K562 (cell line): ENCODE results near the gene LHX5. TPM values are rescaled to one million over a fixed set of nuclear protein-coding genes. Genes with fewer than 3 reads are reported as not detected.

ENCODE experiments used
- ATAC-seq: fragments of 200-7000 bp; cut with Tn5 transposase; 3 replicates; pipeline ENCODE4 v1.9.1; 2020; ENCODE audit warnings: moderate library complexity
- BruUV-seq: library from RNA; stranded (reverse); fragments of 400-500 nt; replicated peaks from 2 replicates; lab custom pipeline; 2021; lab: Mats Ljungman, UMichigan
- CTCF ChIA-PET: fragments of 300-600 bp; formaldehyde crosslinking; extraction: SDS; loops from one replicate; lab custom pipeline; 2021; ENCODE audit warnings: low intra/inter-chr PET ratio; lab: Yijun Ruan, JAX
- POLR2A ChIA-PET: fragments of 300-600, 350-650 bp; sonication (Branson Sonifier 250); formaldehyde crosslinking; extraction: SDS; loops from one replicate; lab custom pipeline; 2021; ENCODE audit warnings: antibody characterized with exemption, inconsistent platforms; lab: Yijun Ruan, JAX
- DNase-seq, 4 experiments: peaks; one replicate each; pipeline versions ENCODE4 v3.0.0 to v3.0.0-alpha.2; 2011 to 2018; ENCODE audit warnings: low spot score in 3 of 4, mixed read lengths in 3 of 4; ENCODE audit errors: extremely low read depth in 1 of 4
- FAIRE-seq: peaks from 2 replicates; lab custom pipeline; 2011; peaks lifted over from hg19 to GRCh38; lab: Jason Lieb, UNC
- H2AFZ ChIP-seq: 2 replicates; pipeline ENCODE4 v1.6.0; 2011; ENCODE audit warnings: low read depth, low read length, control low read depth, inconsistent platforms
- H3K27ac ChIP-seq: fragments of 200-600 bp; 3 replicates; pipeline ENCODE4 v1.8.0; 2011; ENCODE audit warnings: low read depth, mild to moderate bottlenecking, control low read depth, inconsistent platforms, low read length, moderate library complexity, mixed read lengths; ENCODE audit errors: extremely low read depth
- H3K27me3 ChIP-seq, 2 experiments: fragments of 300-600 bp in 1 of 2; 2 replicates in 1 of 2; 3 replicates in 1 of 2; pipeline versions ENCODE4 v1.6.0 to v1.8.0; 2011; ENCODE audit warnings: inconsistent platforms in 2 of 2, low read length in 2 of 2, mild to moderate bottlenecking in 1 of 2, mixed read lengths in 1 of 2, moderate library complexity in 1 of 2; ENCODE audit not compliant: control insufficient read depth in 2 of 2, insufficient read depth in 2 of 2
- H3K36me3 ChIP-seq: fragments of 300-600 bp; 3 replicates; pipeline ENCODE4 v1.8.0; 2011; ENCODE audit warnings: mild to moderate bottlenecking, low read length, inconsistent platforms; ENCODE audit not compliant: control insufficient read depth, insufficient read depth
- H3K4me1 ChIP-seq, 2 experiments: fragments of 200-600 bp in 1 of 2; replicated peaks in 1 of 2; 2 replicates in 1 of 2; 3 replicates in 1 of 2; pipeline versions ENCODE4 v1.5.1 to v1.8.0; 2011; ENCODE audit warnings: inconsistent platforms in 2 of 2, low read length in 2 of 2, mild to moderate bottlenecking in 1 of 2, mixed read lengths in 1 of 2, moderate library complexity in 1 of 2; ENCODE audit not compliant: control insufficient read depth in 2 of 2, insufficient read depth in 2 of 2
- H3K4me2 ChIP-seq: 2 replicates; pipeline ENCODE4 v1.6.1; 2011; ENCODE audit warnings: low read length, control low read depth, inconsistent platforms, mixed read lengths; ENCODE audit not compliant: insufficient read depth
- H3K4me3 ChIP-seq: fragments of 200-600 bp; sonication (generic), shearing (Covaris generic); 2 replicates; pipeline ENCODE4 v1.5.1; 2016; ENCODE audit warnings: control low read depth, inconsistent platforms
- H3K79me2 ChIP-seq: fragments of 200-600 bp; 3 replicates; pipeline ENCODE4 v1.8.0; 2011; ENCODE audit warnings: low read length, inconsistent platforms; ENCODE audit not compliant: control insufficient read depth, insufficient read depth
- H3K9ac ChIP-seq, 2 experiments: 2 replicates each; pipeline versions ENCODE4 v1.6.0 to v1.6.1; 2011; ENCODE audit warnings: low read depth in 2 of 2, low read length in 2 of 2, control low read depth in 1 of 2, inconsistent platforms in 1 of 2, mild to moderate bottlenecking in 1 of 2, mixed read lengths in 1 of 2; ENCODE audit not compliant: insufficient read depth in 1 of 2
- H3K9me1 ChIP-seq: one replicate; pipeline ENCODE4 v1.6.0; 2011; ENCODE audit warnings: inconsistent platforms, mild to moderate bottlenecking, low read length, moderate library complexity; ENCODE audit not compliant: control insufficient read depth, insufficient read depth
- H3K9me3 ChIP-seq: replicated peaks from 2 replicates; pipeline ENCODE4 v1.5.1; 2011; ENCODE audit warnings: low read depth, low read length, inconsistent platforms; ENCODE audit not compliant: control insufficient read depth, insufficient read depth
- H4K20me1 ChIP-seq: replicated peaks from 2 replicates; pipeline ENCODE4 v1.6.1; 2011; ENCODE audit warnings: low read length, inconsistent platforms, mixed read lengths; ENCODE audit not compliant: control insufficient read depth, insufficient read depth
- ARHGAP35 ChIP-seq: fragments of 450-650 bp; IDR thresholded peaks from 2 replicates; pipeline ENCODE4 v1.6.1; 2018; ENCODE audit not compliant: partially characterized antibody
- FOSL1 ChIP-seq: fragments of 200-800 bp; sonication (Bioruptor generic); conservative IDR thresholded peaks from 2 replicates; pipeline ENCODE4 v1.6.1; 2016; ENCODE audit warnings: missing genetic modification characterization, missing compliant biosample characterization
- FOXM1 ChIP-seq, 2 experiments: fragments of 450-650 bp in 1 of 2; sonication (generic) in 1 of 2; formaldehyde crosslinking in 1 of 2; IDR thresholded peaks; 2 replicates each; pipeline versions ENCODE4 v1.6.1 to v1.9.0; 2017 to 2022; ENCODE audit warnings: low read depth in 2 of 2, mild to moderate bottlenecking in 2 of 2, missing genetic modification reagents in 1 of 2, moderate library complexity in 1 of 2
- MEIS2 ChIP-seq: fragments of 450-650 bp; IDR thresholded peaks from 2 replicates; pipeline ENCODE4 v1.6.1; 2014; ENCODE audit warnings: mild to moderate bottlenecking; ENCODE audit not compliant: partially characterized antibody
- MTA2 ChIP-seq: fragments of 450-650 bp; IDR thresholded peaks from 2 replicates; pipeline ENCODE4 v1.6.1; 2016; ENCODE audit warnings: low read depth
- POLR2G ChIP-seq: fragments of 200-400 bp; formaldehyde crosslinking; IDR thresholded peaks from 2 replicates; pipeline ENCODE4 v1.6.1; 2017; ENCODE audit warnings: low read depth, mild to moderate bottlenecking, antibody characterized with exemption, low read length, moderate library complexity
- RBM39 ChIP-seq: fragments of 200-400 bp; formaldehyde crosslinking; optimal IDR thresholded peaks from 2 replicates; pipeline ENCODE3; 2018; ENCODE audit warnings: low read depth, low read length
- ZNF197 ChIP-seq: fragments of 200-800 bp; sonication (Bioruptor generic); IDR thresholded peaks from 2 replicates; pipeline ENCODE4 v1.6.1; 2016; ENCODE audit warnings: low read depth, missing genetic modification characterization, missing compliant biosample characterization
- ZNF696 ChIP-seq: fragments of 250-450 bp; sonication (Bioruptor Pico); conservative IDR thresholded peaks from 2 replicates; pipeline ENCODE4 v1.4.0; 2020; ENCODE audit warnings: mild to moderate bottlenecking, moderate library complexity
- WGBS: fragments of 100-300 bp; shearing (Covaris generic); methylation state at CpG from one replicate; pipeline ENCODE4 v1.1.6; 2016; ENCODE audit warnings: low coverage, mixed read lengths; ENCODE audit not compliant: insufficient coverage; ENCODE audit errors: missing lambda C conversion rate; 5-methylcytosine and 5-hydroxymethylcytosine counted together
- in situ Hi-C: fragments of 300-500 bp; cut with MboI; formaldehyde crosslinking; loops from 4 replicates; pipeline ENCODE4 v1.15.0; 2018; ENCODE audit warnings: inconsistent platforms, mixed read lengths
- intact Hi-C: fragments of 100-400 bp; cut with micrococcal nuclease; formaldehyde crosslinking; loops from 2 replicates; pipeline ENCODE4 v1.14.2; 2022
- polyA plus RNA-seq, 8 experiments: library from polyadenylated mRNA; depleted of rRNA in 4 of 8; stranded (reverse) in 5 of 8; unstranded in 3 of 8; fragments of >200 nt; fragmentation: Nextera tagmentation in 2 of 8; fragmentation: Illumina TruSeq in 1 of 8; extraction: Ambion mirVana in 2 of 8; extraction: Trizol in 1 of 8; gene quantifications; 2 replicates each; pipeline versions ENCODE4 v1.2.1 to v1.2.3, GENCODE V29; 2011 to 2014; ENCODE audit warnings: inconsistent platforms in 1 of 8, missing spikeins in 1 of 8
- total RNA-seq, 7 experiments: library from RNA; depleted of rRNA in 6 of 7; stranded (reverse); fragments of >200 nt in 6 of 7; fragmentation: Illumina TruSeq in 2 of 7; extraction: Trizol in 2 of 7; gene quantifications; 2 replicates each; pipeline versions ENCODE4 v1.2.1 to v1.2.3, GENCODE V29; 2011 to 2021; ENCODE audit warnings: low replicate concordance in 1 of 7
- TF ChIP-seq, protein P1 (sequence below), 2 experiments: IDR thresholded peaks in 1 of 2; conservative IDR thresholded peaks in 1 of 2; 2 replicates each; pipeline ENCODE4 v1.6.1; 2016; ENCODE audit warnings: low read depth in 2 of 2, mild to moderate bottlenecking in 1 of 2, missing compliant biosample characterization in 1 of 2, missing genetic modification characterization in 1 of 2, moderate library complexity in 1 of 2

Gene LHX5
- total and polyA plus RNA-seq, 9 of the 15 experiments (the other 6 are each of a cell fraction or from before 2014, with no cell fraction given): 0.04 to 0.17 (median 0.05) TPM; not detected in 6

DNA sequence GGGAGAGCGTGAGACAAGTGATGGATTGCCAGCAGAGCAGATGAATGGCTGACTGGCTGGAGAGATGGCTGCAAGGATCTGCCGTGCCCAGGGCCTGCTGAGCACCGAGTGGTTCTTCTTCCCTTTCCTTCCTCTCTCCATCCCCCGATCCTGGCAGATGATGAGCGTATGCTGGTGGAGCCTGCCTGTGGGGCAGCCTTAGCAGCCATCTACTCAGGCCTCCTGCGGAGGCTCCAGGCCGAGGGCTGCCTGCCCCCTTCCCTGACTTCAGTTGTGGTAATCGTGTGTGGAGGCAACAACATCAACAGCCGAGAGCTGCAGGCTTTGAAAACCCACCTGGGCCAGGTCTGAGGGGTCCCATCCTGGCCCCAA lies 34.0 kb downstream of the LHX5 start:
- TF ChIP-seq RBM39: no peak
- TF ChIP-seq ZNF197 (CRISPR knock-in tag): no peak
- Histone ChIP-seq H3K4me2 (no peak overlapping the region), H4K20me1 (no peaks in the 10 kb centered on the region), H3K4me1 (peaks cover 5 to 8% of the 10 kb centered on the region in 2 experiments; a peak in 3 of 5 replicates), H3K9me1 (no peaks in the 10 kb centered on the region), H3K9me3 (no peaks in the 10 kb centered on the region), H3K27me3 (peaks cover 6 to 25% of the 10 kb centered on the region in 2 experiments; a peak in 3 of 5 replicates), H3K36me3 (no peaks in the 10 kb centered on the region), H3K4me3 (no peak overlapping the region), H3K9ac (peak overlapping the region in 1 of 2 experiments; percentile 54; a peak in 1 of 4 replicates), H3K27ac (no peak overlapping the region), H2AFZ (no peak overlapping the region), H3K79me2 (no peaks in the 10 kb centered on the region)
- 8% methylated on average over 9 of the region's 9 CpGs for WGBS
- FAIRE-seq (no peak), ATAC-seq (no peak), DNase-seq (no peak)
- intact Hi-C loops: no loop called here
- ChIA-PET POLR2A (no interaction called here), CTCF (no interaction called here)
- no TSS peak for BruUV-seq
- in situ Hi-C loops: no loop called here

DNA sequence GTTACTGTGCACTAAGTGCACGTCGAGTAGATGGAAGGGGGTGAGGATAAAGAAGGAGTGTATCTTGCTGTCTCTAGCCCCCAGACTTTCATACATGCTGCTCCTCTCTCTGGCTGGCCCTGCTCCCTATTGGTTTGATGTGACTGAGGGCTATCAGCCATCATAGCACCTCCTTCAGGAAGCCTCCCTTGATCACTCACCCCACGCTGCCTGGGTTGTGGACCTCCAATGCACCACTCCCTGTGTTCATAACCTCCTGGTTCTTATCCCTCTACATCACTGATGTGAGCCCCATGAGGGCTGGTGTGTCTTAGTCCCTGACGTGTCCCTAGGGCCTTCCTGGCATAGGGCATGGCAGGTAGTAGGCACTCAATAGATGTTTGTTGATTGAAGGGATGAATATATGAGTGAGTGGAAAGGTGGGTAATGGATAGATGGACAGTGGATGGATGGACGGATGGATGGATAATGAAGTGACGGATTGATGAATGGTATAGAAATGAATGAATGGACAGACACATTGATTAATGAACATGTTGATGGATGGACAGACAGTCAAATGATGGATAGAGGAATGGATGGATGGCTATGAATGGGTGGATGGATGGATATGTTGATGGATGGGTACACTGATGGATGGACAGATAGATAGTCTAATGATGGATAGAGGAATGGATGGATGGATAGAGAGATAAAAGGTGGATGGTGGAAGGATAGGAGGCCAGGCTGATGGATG lies 34.5 kb downstream of the LHX5 start:
- Histone ChIP-seq H3K27ac (no peak overlapping the region), H3K4me3 (no peak overlapping the region), H3K4me2 (no peak overlapping the region), H3K9ac (no peak overlapping the region), H2AFZ (no peak overlapping the region), H3K27me3 (peaks cover 6 to 25% of the 10 kb centered on the region in 2 experiments; a peak in 3 of 5 replicates), H4K20me1 (no peaks in the 10 kb centered on the region), H3K4me1 (peaks cover 5 to 8% of the 10 kb centered on the region in 2 experiments; a peak in 3 of 5 replicates), H3K9me3 (no peaks in the 10 kb centered on the region), H3K36me3 (no peaks in the 10 kb centered on the region), H3K9me1 (no peaks in the 10 kb centered on the region), H3K79me2 (no peaks in the 10 kb centered on the region)
- in situ Hi-C loops: no loop called here
- intact Hi-C loops: no loop called here
- ChIA-PET POLR2A (no interaction called here), CTCF (no interaction called here)
- 1% methylated on average over 6 of the region's 6 CpGs for WGBS
- ATAC-seq (no peak), FAIRE-seq (no peak), DNase-seq (no peak)
- BruUV-seq: no TSS peak
- TF ChIP-seq FOXM1 (IDR thresholded peaks at IDR 0.05; ENCODE audit: low read depth) (no peak), FOXM1 (CRISPR knock-in tag; IDR thresholded peaks at IDR 0.05; ENCODE audit: low read depth) (no peak), MEIS2 (peak; percentile 82), ARHGAP35 (peak; percentile 88), MTA2 (no peak), ZNF696 (CRISPR knock-in tag) (no peak), POLR2G (no peak), FOSL1 (tag) (no peak)
- TF ChIP-seq, protein P1, sequence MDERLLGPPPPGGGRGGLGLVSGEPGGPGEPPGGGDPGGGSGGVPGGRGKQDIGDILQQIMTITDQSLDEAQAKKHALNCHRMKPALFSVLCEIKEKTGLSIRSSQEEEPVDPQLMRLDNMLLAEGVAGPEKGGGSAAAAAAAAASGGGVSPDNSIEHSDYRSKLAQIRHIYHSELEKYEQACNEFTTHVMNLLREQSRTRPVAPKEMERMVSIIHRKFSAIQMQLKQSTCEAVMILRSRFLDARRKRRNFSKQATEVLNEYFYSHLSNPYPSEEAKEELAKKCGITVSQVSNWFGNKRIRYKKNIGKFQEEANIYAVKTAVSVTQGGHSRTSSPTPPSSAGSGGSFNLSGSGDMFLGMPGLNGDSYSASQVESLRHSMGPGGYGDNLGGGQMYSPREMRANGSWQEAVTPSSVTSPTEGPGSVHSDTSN (CRISPR knock-in tag; IDR thresholded peaks at IDR 0.05; ENCODE audit: low read depth): no peak
- TF ChIP-seq, protein P1 (tag; conservative IDR thresholded peaks at IDR 0.05; ENCODE audit: low read depth): peak; percentile 89
